Natural killer cell (primary cell): ENCODE data around the gene SIRPD. TPM values are rescaled to one million over a fixed set of nuclear protein-coding genes. Genes with fewer than 3 reads are reported as not detected.
A peak's percentile ranks its signal among the peaks of the same experiment; 100 is the strongest.

Experiments
- ATAC-seq, 3 donors: fragments of 150-1000 bp in 2 of 3; fragments of 200-7000 bp in 1 of 3; cut with Tn5 transposase; 1 replicate in 1 of 3; 2 replicates in 2 of 3; pipeline ENCODE4 v1.10.0; 2021; ENCODE audit warnings: mild to moderate bottlenecking in 2 of 3, moderate library complexity in 2 of 3
- DNase-seq, 2 donors: peaks; one replicate each; pipeline versions ENCODE4 v3.0.0 to v3.0.0-alpha.2; 2013 to 2021; ENCODE audit warnings: mixed read lengths in 1 of 2
- H3K27ac ChIP-seq: one replicate; pipeline ENCODE4 v1.5.1; 2013; ENCODE audit warnings: mild to moderate bottlenecking, low read length
- H3K27me3 ChIP-seq: one replicate; pipeline ENCODE4 v1.6.1; 2013; ENCODE audit warnings: low read length; ENCODE audit not compliant: control insufficient read depth, insufficient read depth
- H3K36me3 ChIP-seq: one replicate; pipeline ENCODE4 v1.6.1; 2013; ENCODE audit warnings: low read length; ENCODE audit not compliant: control insufficient read depth, insufficient read depth
- H3K4me1 ChIP-seq: one replicate; pipeline ENCODE4 v1.6.1; 2013; ENCODE audit warnings: low read length; ENCODE audit not compliant: control insufficient read depth, insufficient read depth
- H3K4me3 ChIP-seq: one replicate; pipeline ENCODE4 v1.5.1; 2013; ENCODE audit warnings: low read length
- H3K9me3 ChIP-seq: one replicate; pipeline ENCODE4 v1.6.1; 2013; ENCODE audit warnings: low read length; ENCODE audit not compliant: control insufficient read depth, insufficient read depth
- H3K27ac Mint-ChIP-seq, 2 donors: one replicate each; pipeline ENCODE4 v1.8.0; 2022; ENCODE audit warnings: mild to moderate bottlenecking in 2 of 2, mixed read lengths in 2 of 2, moderate library complexity in 1 of 2
- H3K27me3 Mint-ChIP-seq, 2 donors: one replicate each; pipeline ENCODE4 v1.8.0; 2022; ENCODE audit warnings: low read depth in 2 of 2, mixed read lengths in 2 of 2
- H3K36me3 Mint-ChIP-seq: one replicate; pipeline ENCODE4 v1.8.0; 2022; ENCODE audit warnings: mixed read lengths
- H3K4me1 Mint-ChIP-seq, 2 donors: one replicate each; pipeline ENCODE4 v1.8.0; 2022; ENCODE audit warnings: mixed read lengths in 2 of 2
- H3K4me3 Mint-ChIP-seq: one replicate; pipeline ENCODE4 v1.8.0; 2022; ENCODE audit warnings: mild to moderate bottlenecking, moderate library complexity, mixed read lengths
- H3K9me3 Mint-ChIP-seq, 2 donors: one replicate each; pipeline ENCODE4 v1.8.0; 2022; ENCODE audit warnings: mixed read lengths in 2 of 2
- WGBS: methylation state at CpG from one replicate; pipeline ENCODE4 v1.1.7; 2013; ENCODE audit warnings: missing lambda C conversion rate; ENCODE audit not compliant: insufficient coverage; 5-methylcytosine and 5-hydroxymethylcytosine counted together
- intact Hi-C: fragments of 100-400 bp; cut with micrococcal nuclease; formaldehyde crosslinking; loops from one replicate; pipeline ENCODE4 v1.14.2; 2022
- total RNA-seq, 4 donors: library from RNA; stranded (reverse); fragments of 120-200 nt in 1 of 4; gene quantifications; one replicate each; pipeline versions ENCODE4 v1.2.3 to v1.2.4, GENCODE V29; 2013 to 2022
- TF ChIP-seq, protein P1 (sequence below): fragments of 200-600 bp; IDR thresholded peaks from one replicate; pipeline ENCODE4 v1.8.0; 2022; ENCODE audit warnings: antibody characterized with exemption

SIRPD gene
- total RNA-seq, 3 donors from 2014 or later (not counting 1 experiment from before 2014, with no cell fraction given), result not detected

- 68% methylated on average over 7 of the region's 7 CpGs for WGBS
- no peaks in the 10 kb centered on the region for H3K4me1 Mint-ChIP-seq
- no peak overlapping the region for H3K27ac Mint-ChIP-seq
- no peak overlapping the region for H3K4me3 Mint-ChIP-seq
- no peaks in the 10 kb centered on the region for H3K9me3 ChIP-seq
- H3K27ac ChIP-seq, result no peak overlapping the region
- H3K36me3 ChIP-seq, result no peaks in the 10 kb centered on the region
- H3K36me3 Mint-ChIP-seq, result no peaks in the 10 kb centered on the region
- peaks cover 13 to 21% of the 10 kb centered on the region in 2 donors for H3K27me3 Mint-ChIP-seq
- H3K4me1 ChIP-seq, result peaks cover 3% of the 10 kb centered on the region
- H3K9me3 Mint-ChIP-seq, result no peaks in the 10 kb centered on the region
- intact Hi-C loops, result loop anchor here (10.0 kb wide), 1 partner anchor 55 kb away; the partner anchor contains the start of gene SIRPB1
- ATAC-seq, result peak in 1 of 3 donors; percentile 21
- TF ChIP-seq, protein P1, sequence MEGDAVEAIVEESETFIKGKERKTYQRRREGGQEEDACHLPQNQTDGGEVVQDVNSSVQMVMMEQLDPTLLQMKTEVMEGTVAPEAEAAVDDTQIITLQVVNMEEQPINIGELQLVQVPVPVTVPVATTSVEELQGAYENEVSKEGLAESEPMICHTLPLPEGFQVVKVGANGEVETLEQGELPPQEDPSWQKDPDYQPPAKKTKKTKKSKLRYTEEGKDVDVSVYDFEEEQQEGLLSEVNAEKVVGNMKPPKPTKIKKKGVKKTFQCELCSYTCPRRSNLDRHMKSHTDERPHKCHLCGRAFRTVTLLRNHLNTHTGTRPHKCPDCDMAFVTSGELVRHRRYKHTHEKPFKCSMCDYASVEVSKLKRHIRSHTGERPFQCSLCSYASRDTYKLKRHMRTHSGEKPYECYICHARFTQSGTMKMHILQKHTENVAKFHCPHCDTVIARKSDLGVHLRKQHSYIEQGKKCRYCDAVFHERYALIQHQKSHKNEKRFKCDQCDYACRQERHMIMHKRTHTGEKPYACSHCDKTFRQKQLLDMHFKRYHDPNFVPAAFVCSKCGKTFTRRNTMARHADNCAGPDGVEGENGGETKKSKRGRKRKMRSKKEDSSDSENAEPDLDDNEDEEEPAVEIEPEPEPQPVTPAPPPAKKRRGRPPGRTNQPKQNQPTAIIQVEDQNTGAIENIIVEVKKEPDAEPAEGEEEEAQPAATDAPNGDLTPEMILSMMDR, result no peak
- DNase-seq, result peak in 1 of 2 donors; percentile 6
- no peaks in the 10 kb centered on the region for H3K27me3 ChIP-seq
- H3K4me3 ChIP-seq, result no peak overlapping the region
Measured at GRCh38 chr20:1569415-1569881, 11.9 kb upstream of the SIRPD start.

- Histone ChIP-seq H3K9me3 (no peaks in the 10 kb centered on the region), H3K4me1 (peaks cover 3% of the 10 kb centered on the region), H3K36me3 (no peaks in the 10 kb centered on the region), H3K27me3 (no peaks in the 10 kb centered on the region), H3K27ac (no peak overlapping the region), H3K4me3 (no peak overlapping the region)
- H3K27me3 Mint-ChIP-seq, result peaks cover 16 to 21% of the 10 kb centered on the region in 2 donors
- H3K9me3 Mint-ChIP-seq, result no peaks in the 10 kb centered on the region
- WGBS, result 100% methylated on average over 1 of the region's 1 CpG
- no peaks in the 10 kb centered on the region for H3K36me3 Mint-ChIP-seq
- no peak overlapping the region for H3K4me3 Mint-ChIP-seq
- no peaks in the 10 kb centered on the region for H3K4me1 Mint-ChIP-seq
- DNase-seq (no peak), ATAC-seq (no peak)
- intact Hi-C loops, result loop anchor here (10.0 kb wide), 1 partner anchor 57 kb away; the partner anchor contains the start of gene SIRPB1
- H3K27ac Mint-ChIP-seq, result no peak overlapping the region
- TF ChIP-seq, protein P1, result no peak
Measured at GRCh38 chr20:1568163-1568490, 10.6 kb upstream of the SIRPD start.

DNA sequence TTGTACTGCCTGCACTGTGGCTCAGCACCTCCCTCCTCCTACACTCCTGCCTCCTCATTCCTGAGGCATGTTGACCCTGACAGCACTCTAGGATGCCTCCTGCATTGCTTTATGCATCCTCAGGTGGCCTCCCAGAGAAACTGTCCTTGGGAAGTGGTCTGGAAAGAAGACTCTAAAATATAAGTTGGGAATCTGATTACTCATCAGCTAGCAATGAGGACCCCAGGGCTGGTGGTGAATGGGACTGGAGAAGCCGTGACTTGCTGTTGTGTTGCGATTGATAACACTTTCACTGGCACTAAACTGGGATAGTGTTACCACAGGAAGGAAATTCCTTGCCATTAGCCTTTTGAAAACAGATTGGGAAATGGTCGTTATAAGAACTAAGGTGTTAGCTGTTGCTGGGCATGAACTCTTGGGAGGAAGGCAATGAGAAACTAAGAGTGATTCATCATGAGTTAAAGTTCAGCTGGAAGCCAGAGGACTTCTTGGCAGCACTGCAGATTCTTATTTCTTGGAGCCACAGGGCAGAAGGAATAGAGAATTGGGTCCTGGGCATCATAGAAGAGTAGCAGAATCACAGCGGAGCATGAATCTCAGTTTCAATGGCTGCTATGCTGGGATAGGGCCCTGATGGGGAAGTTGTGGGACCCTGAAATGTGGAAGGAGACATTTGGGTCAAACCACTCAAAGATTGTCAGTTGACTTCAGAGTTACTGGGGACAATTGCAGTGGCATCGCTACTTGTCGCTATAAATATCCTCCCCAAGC is 10.1 kb upstream of the SIRPD start:
- no peaks in the 10 kb centered on the region for H3K27me3 ChIP-seq
- DNase-seq, result no peak
- whole genome bisulfite sequencing, result 75% methylated on average over 6 of the region's 6 CpGs
- no peaks in the 10 kb centered on the region for H3K4me1 Mint-ChIP-seq
- no peak overlapping the region for H3K27ac ChIP-seq
- H3K4me3 Mint-ChIP-seq, result no peak overlapping the region
- no peaks in the 10 kb centered on the region for H3K36me3 Mint-ChIP-seq
- peaks cover 16 to 26% of the 10 kb centered on the region in 2 donors for H3K27me3 Mint-ChIP-seq
- intact Hi-C loops, result loop anchor here (10.0 kb wide), 1 partner anchor 57 kb away; the partner anchor contains the start of gene SIRPB1
- no peak overlapping the region for H3K27ac Mint-ChIP-seq
- H3K4me1 ChIP-seq, result peaks cover 3% of the 10 kb centered on the region
- ATAC-seq, result no peak
- TF ChIP-seq, protein P1, result no peak
- no peaks in the 10 kb centered on the region for H3K9me3 Mint-ChIP-seq
- H3K36me3 ChIP-seq, result no peaks in the 10 kb centered on the region
- H3K4me3 ChIP-seq, result no peak overlapping the region
- no peaks in the 10 kb centered on the region for H3K9me3 ChIP-seq
